ENCODE results near the gene WDFY4. TPM values are rescaled to one million over a fixed set of nuclear protein-coding genes. Genes with fewer than 3 reads are reported as not detected.

Gene WDFY4, protein sequence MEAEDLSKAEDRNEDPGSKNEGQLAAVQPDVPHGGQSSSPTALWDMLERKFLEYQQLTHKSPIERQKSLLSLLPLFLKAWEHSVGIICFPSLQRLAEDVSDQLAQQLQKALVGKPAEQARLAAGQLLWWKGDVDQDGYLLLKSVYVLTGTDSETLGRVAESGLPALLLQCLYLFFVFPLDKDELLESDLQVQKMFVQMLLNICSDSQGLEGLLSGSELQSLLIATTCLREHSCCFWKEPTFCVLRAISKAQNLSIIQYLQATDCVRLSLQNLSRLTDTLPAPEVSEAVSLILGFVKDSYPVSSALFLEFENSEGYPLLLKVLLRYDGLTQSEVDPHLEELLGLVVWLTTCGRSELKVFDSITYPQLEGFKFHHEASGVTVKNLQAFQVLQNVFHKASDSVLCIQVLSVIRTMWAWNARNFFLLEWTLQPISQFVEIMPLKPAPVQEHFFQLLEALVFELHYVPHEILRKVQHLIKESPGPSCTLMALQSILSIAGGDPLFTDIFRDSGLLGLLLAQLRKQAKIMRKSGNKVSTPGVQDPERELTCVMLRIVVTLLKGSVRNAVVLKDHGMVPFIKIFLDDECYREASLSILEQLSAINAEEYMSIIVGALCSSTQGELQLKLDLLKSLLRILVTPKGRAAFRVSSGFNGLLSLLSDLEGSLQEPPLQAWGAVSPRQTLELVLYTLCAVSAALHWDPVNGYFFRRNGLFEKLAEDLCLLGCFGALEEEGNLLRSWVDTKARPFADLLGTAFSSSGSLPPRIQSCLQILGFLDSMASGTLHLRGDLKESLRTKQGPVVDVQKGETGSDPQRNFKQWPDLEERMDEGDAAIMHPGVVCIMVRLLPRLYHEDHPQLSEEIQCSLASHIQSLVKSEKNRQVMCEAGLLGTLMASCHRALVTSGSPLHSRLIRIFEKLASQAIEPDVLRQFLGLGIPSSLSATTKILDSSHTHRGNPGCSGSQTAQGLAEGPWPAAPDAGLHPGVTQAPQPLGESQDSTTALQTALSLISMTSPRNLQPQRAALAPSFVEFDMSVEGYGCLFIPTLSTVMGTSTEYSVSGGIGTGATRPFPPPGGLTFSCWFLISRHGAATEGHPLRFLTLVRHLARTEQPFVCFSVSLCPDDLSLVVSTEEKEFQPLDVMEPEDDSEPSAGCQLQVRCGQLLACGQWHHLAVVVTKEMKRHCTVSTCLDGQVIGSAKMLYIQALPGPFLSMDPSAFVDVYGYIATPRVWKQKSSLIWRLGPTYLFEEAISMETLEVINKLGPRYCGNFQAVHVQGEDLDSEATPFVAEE (N-terminal part only)
- 2.6 TPM for total RNA-seq

- Histone ChIP-seq H3K9me3 (ENCODE audit: control insufficient read depth in 3 of 3, low read length in 3 of 3) (no peaks in the 10 kb centered on the region), H3K4me1 (ENCODE audit: control insufficient read depth in 3 of 3, insufficient read depth in 3 of 3, low read length in 3 of 3) (no peaks in the 10 kb centered on the region), H3K27me3 (ENCODE audit: control insufficient read depth in 3 of 3, insufficient read depth in 3 of 3, low read length in 3 of 3) (no peaks in the 10 kb centered on the region), H3K4me3 (ENCODE audit: low read length in 3 of 3) (peak within 1 kb of the TSS in 1 of 3 donors; percentile 36), H3K36me3 (ENCODE audit: control insufficient read depth in 3 of 3, insufficient read depth in 3 of 3, low read length in 3 of 3) (no peaks in the 10 kb centered on the region), H3K9ac (ENCODE audit: low read depth in 1 of 3, low read length in 3 of 3) (no peak within 1 kb of the TSS), H3K27ac (ENCODE audit: low read depth, low read length) (peak within 1 kb of the TSS; percentile 36)
These were observed at the start of gene WDFY4 for GRCh38 chr10:48684792-48685623. WDFY4 (plus strand) TSS chr10:48684873; CDS start chr10:48709733, 24,860 bp downstream.

DNA sequence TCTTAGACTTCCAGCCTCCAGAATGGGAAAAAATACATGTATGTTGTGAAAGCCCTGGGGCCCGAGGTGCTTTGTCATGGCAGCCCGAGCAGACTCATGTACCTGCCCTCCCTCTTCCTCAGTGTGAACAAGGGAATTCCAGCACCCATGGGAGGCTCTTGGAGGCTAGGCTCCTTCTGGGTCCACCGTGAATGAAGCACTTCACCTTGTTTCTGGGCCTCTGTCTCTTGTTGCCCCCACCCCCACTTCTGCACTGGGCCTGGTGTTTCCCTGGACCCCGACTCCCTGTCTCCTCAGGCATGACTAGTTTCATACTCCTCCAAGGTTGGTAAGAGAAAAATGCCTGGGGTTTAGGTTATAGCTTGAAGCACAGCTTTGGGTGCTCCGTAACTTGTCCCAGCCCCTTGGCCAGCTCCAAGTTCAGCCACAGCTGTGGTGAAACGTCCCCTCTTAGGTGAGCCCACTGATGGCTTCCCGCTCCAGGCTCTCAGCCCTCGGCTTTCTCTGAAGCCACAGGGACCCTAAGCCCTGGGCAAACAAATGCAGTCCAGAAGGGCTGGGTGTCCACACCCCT lies 49.6 kb upstream of the WDFY4 start:
- no peak overlapping the region for H3K4me3 ChIP-seq (ENCODE audit: low read length in 3 of 3)
- peak overlapping the region; percentile 23 for H3K27ac ChIP-seq (ENCODE audit: low read depth, low read length)
- H3K9ac ChIP-seq (ENCODE audit: low read depth in 1 of 3, low read length in 3 of 3): no peak overlapping the region
- H3K9me3 ChIP-seq (ENCODE audit: control insufficient read depth in 3 of 3, low read length in 3 of 3): no peaks in the 10 kb centered on the region
- no peaks in the 10 kb centered on the region for H3K36me3 ChIP-seq (ENCODE audit: control insufficient read depth in 3 of 3, insufficient read depth in 3 of 3, low read length in 3 of 3)
- H3K4me1 ChIP-seq (ENCODE audit: control insufficient read depth in 3 of 3, insufficient read depth in 3 of 3, low read length in 3 of 3): peaks cover 0 to 25% (median 0%) of the 10 kb centered on the region in 3 donors
- peaks cover 0 to 6% (median 4%) of the 10 kb centered on the region in 3 donors for H3K27me3 ChIP-seq (ENCODE audit: control insufficient read depth in 3 of 3, insufficient read depth in 3 of 3, low read length in 3 of 3)

- Histone ChIP-seq H3K4me1 (ENCODE audit: control insufficient read depth in 3 of 3, insufficient read depth in 3 of 3, low read length in 3 of 3) (peaks cover 0 to 25% (median 0%) of the 10 kb centered on the region in 3 donors), H3K9me3 (ENCODE audit: control insufficient read depth in 3 of 3, low read length in 3 of 3) (no peaks in the 10 kb centered on the region), H3K4me3 (ENCODE audit: low read length in 3 of 3) (no peak overlapping the region), H3K9ac (ENCODE audit: low read depth in 1 of 3, low read length in 3 of 3) (no peak overlapping the region), H3K27ac (ENCODE audit: low read depth, low read length) (no peak overlapping the region), H3K27me3 (ENCODE audit: control insufficient read depth in 3 of 3, insufficient read depth in 3 of 3, low read length in 3 of 3) (peaks cover 0 to 6% (median 4%) of the 10 kb centered on the region in 3 donors), H3K36me3 (ENCODE audit: control insufficient read depth in 3 of 3, insufficient read depth in 3 of 3, low read length in 3 of 3) (no peaks in the 10 kb centered on the region)
These were observed 48.4 kb upstream of the WDFY4 start for GRCh38 chr10:48636231-48636630.

DNA sequence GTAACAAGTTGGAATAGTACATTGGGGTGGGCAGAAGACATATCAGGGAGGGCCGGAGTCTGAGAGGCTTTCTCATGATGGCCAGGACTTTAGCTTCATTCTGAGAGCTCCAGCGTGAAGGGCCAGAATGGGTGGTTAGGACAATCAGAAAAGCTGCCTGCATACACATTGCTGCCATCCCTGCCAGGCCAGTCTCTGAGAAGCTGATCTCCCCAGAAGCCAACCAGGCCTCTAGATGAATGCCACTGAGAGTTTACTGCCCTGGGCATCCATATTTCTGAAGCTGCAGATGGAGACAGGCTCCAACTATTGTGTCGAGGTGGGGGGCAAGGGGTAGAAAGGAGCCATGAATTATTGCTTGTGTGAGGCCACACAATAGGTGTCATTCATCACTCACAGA lies 47.8 kb upstream of the WDFY4 start:
- no peaks in the 10 kb centered on the region for H3K9me3 ChIP-seq (ENCODE audit: control insufficient read depth in 3 of 3, low read length in 3 of 3)
- H3K27ac ChIP-seq (ENCODE audit: low read depth, low read length): no peak overlapping the region
- H3K36me3 ChIP-seq (ENCODE audit: control insufficient read depth in 3 of 3, insufficient read depth in 3 of 3, low read length in 3 of 3): no peaks in the 10 kb centered on the region
- no peak overlapping the region for H3K9ac ChIP-seq (ENCODE audit: low read depth in 1 of 3, low read length in 3 of 3)
- peaks cover 0 to 6% (median 4%) of the 10 kb centered on the region in 3 donors for H3K27me3 ChIP-seq (ENCODE audit: control insufficient read depth in 3 of 3, insufficient read depth in 3 of 3, low read length in 3 of 3)
- H3K4me1 ChIP-seq (ENCODE audit: control insufficient read depth in 3 of 3, insufficient read depth in 3 of 3, low read length in 3 of 3): peaks cover 0 to 25% (median 0%) of the 10 kb centered on the region in 3 donors
- H3K4me3 ChIP-seq (ENCODE audit: low read length in 3 of 3): no peak overlapping the region

- Histone ChIP-seq H3K9me3 (ENCODE audit: control insufficient read depth in 3 of 3, low read length in 3 of 3) (no peaks in the 10 kb centered on the region), H3K27me3 (ENCODE audit: control insufficient read depth in 3 of 3, insufficient read depth in 3 of 3, low read length in 3 of 3) (peaks cover 0 to 6% (median 4%) of the 10 kb centered on the region in 3 donors), H3K4me3 (ENCODE audit: low read length in 3 of 3) (no peak overlapping the region), H3K4me1 (ENCODE audit: control insufficient read depth in 3 of 3, insufficient read depth in 3 of 3, low read length in 3 of 3) (peaks cover 0 to 25% (median 0%) of the 10 kb centered on the region in 3 donors), H3K27ac (ENCODE audit: low read depth, low read length) (no peak overlapping the region), H3K9ac (ENCODE audit: low read depth in 1 of 3, low read length in 3 of 3) (no peak overlapping the region), H3K36me3 (ENCODE audit: control insufficient read depth in 3 of 3, insufficient read depth in 3 of 3, low read length in 3 of 3) (no peaks in the 10 kb centered on the region)
These were observed 46.5 kb upstream of the WDFY4 start for GRCh38 chr10:48638158-48638557.

GRCh38 chr10:48638739-48639527 lies 45.7 kb upstream of the WDFY4 start:
- Histone ChIP-seq H3K36me3 (ENCODE audit: control insufficient read depth in 3 of 3, insufficient read depth in 3 of 3, low read length in 3 of 3) (no peaks in the 10 kb centered on the region), H3K27ac (ENCODE audit: low read depth, low read length) (no peak overlapping the region), H3K9me3 (ENCODE audit: control insufficient read depth in 3 of 3, low read length in 3 of 3) (no peaks in the 10 kb centered on the region), H3K4me3 (ENCODE audit: low read length in 3 of 3) (no peak overlapping the region), H3K4me1 (ENCODE audit: control insufficient read depth in 3 of 3, insufficient read depth in 3 of 3, low read length in 3 of 3) (peaks cover 0 to 21% (median 0%) of the 10 kb centered on the region in 3 donors), H3K27me3 (ENCODE audit: control insufficient read depth in 3 of 3, insufficient read depth in 3 of 3, low read length in 3 of 3) (peaks cover 0 to 6% (median 4%) of the 10 kb centered on the region in 3 donors), H3K9ac (ENCODE audit: low read depth in 1 of 3, low read length in 3 of 3) (no peak overlapping the region)

DNA sequence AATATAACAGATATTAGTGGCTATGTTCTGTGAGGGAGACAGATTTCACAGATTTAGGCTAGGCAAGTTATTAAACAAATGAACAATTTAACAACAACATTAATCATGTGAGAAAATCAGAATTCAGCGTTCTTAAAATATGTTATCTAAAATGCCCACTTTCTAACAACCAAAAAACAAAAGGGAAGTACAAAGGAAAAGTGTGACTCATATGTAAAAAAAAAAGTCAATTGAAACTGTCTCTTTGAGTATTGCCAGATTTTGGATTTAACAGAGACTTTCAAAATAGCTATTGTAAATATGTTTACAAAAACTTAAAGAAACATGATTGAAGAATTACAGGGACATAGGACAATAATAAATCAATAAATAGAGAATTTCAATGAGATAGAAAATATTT lies 45.0 kb upstream of the WDFY4 start:
- Histone ChIP-seq H3K4me3 (ENCODE audit: low read length in 3 of 3) (no peak overlapping the region), H3K27ac (ENCODE audit: low read depth, low read length) (no peak overlapping the region), H3K36me3 (ENCODE audit: control insufficient read depth in 3 of 3, insufficient read depth in 3 of 3, low read length in 3 of 3) (no peaks in the 10 kb centered on the region), H3K4me1 (ENCODE audit: control insufficient read depth in 3 of 3, insufficient read depth in 3 of 3, low read length in 3 of 3) (peaks cover 0 to 21% (median 0%) of the 10 kb centered on the region in 3 donors), H3K9ac (ENCODE audit: low read depth in 1 of 3, low read length in 3 of 3) (no peak overlapping the region), H3K9me3 (ENCODE audit: control insufficient read depth in 3 of 3, low read length in 3 of 3) (no peaks in the 10 kb centered on the region), H3K27me3 (ENCODE audit: control insufficient read depth in 3 of 3, insufficient read depth in 3 of 3, low read length in 3 of 3) (peaks cover 0 to 6% (median 4%) of the 10 kb centered on the region in 3 donors)

DNA sequence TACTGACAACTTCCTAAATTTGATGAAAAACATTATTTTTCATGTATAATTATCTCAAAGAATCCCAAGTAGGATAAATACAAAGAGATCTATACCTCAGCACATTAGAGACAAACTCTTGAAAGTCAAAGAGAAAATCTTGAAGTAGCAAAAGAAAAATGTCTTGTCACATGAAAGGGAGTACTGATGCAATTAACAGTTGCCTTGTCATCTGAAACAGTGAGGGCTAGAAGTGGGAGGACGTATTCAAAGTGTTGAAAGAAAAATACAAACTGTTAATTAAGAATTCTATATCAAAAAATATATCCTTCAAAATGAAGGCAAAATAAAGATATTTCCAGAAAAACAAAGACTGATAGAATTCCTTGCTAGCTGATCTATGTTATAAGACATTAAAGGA lies 44.3 kb upstream of the WDFY4 start:
- Histone ChIP-seq H3K4me1 (ENCODE audit: control insufficient read depth in 3 of 3, insufficient read depth in 3 of 3, low read length in 3 of 3) (peaks cover 0 to 15% (median 0%) of the 10 kb centered on the region in 3 donors), H3K36me3 (ENCODE audit: control insufficient read depth in 3 of 3, insufficient read depth in 3 of 3, low read length in 3 of 3) (no peaks in the 10 kb centered on the region), H3K27ac (ENCODE audit: low read depth, low read length) (no peak overlapping the region), H3K9me3 (ENCODE audit: control insufficient read depth in 3 of 3, low read length in 3 of 3) (no peaks in the 10 kb centered on the region), H3K27me3 (ENCODE audit: control insufficient read depth in 3 of 3, insufficient read depth in 3 of 3, low read length in 3 of 3) (peaks cover 0 to 6% (median 4%) of the 10 kb centered on the region in 3 donors), H3K9ac (ENCODE audit: low read depth in 1 of 3, low read length in 3 of 3) (no peak overlapping the region), H3K4me3 (ENCODE audit: low read length in 3 of 3) (no peak overlapping the region)

All from skeletal muscle tissue (tissue), 4 donors.